Adrenal gland (tissue), 5 donors: Measurements from ENCODE around the gene DOCK4.

ENCODE experiments used
- CTCF ChIP-seq, 6 experiments: fragments of 450-650 bp in 4 of 6; fragments of 200-600 bp in 2 of 6; sonication (generic) in 1 of 6; IDR thresholded peaks; 1 replicate in 5 of 6; 2 replicates in 1 of 6; pipeline versions ENCODE4 v1.5.1 to v1.8.0; 2016 to 2021; ENCODE audit warnings: antibody characterized with exemption in 6 of 6, mild to moderate bottlenecking in 2 of 6, moderate library complexity in 1 of 6
- POLR2A ChIP-seq, 2 donors: fragments of 450-650 bp; IDR thresholded peaks; one replicate each; pipeline ENCODE4 v1.6.1; 2017; ENCODE audit warnings: antibody characterized with exemption in 2 of 2, mild to moderate bottlenecking in 2 of 2, moderate library complexity in 1 of 2
- donor health status: DM: no; HTN: no; CAD: no.

DNA sequence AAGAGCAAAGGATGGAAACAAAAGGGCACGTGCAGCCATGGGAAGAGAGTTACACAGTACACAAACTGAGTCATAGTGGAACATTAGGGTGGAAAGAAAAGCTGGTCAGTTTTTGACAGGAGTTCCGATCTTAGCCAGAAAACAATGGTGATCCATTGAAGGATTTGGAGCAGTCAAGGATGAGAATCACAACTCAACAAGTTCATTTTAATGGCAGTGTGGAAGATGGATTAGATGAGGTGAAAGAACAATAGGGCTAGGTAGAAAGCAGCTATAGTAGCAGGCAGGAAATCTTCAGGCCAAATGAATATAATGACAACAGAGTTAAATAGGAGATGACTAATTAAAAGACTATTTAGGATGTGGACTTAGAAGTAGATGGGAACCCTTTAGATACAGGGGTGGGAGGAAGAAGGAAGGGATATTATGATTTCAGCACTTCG, 136.3 kb downstream of the DOCK4 start:
- no peak for TF ChIP-seq CTCF (IDR thresholded peaks at IDR 0.05)
- TF ChIP-seq POLR2A (IDR thresholded peaks at IDR 0.05) = no peak
